Liver (tissue), 9 donors: ENCODE data around the gene BHLHE23. TPM values are rescaled to one million over a fixed set of nuclear protein-coding genes. Genes with fewer than 3 reads are reported as not detected.

Source experiments
- DNase-seq: peaks from one replicate; pipeline ENCODE4 v3.0.0-alpha.2; 2017; ENCODE audit warnings: low spot score
- H3K27ac ChIP-seq, 2 donors: one replicate each; pipeline ENCODE4 v1.7.0; 2013; ENCODE audit warnings: inconsistent platforms in 2 of 2, low read length in 2 of 2, control low read depth in 1 of 2, low read depth in 1 of 2, mild to moderate bottlenecking in 1 of 2
- H3K27me3 ChIP-seq, 4 donors: one replicate each; pipeline versions ENCODE4 v1.6.1 to v1.7.0; 2013; ENCODE audit warnings: low read length in 3 of 4, inconsistent platforms in 1 of 4, mild to moderate bottlenecking in 1 of 4, moderate library complexity in 1 of 4; ENCODE audit not compliant: control insufficient read depth in 4 of 4, insufficient read depth in 4 of 4
- H3K36me3 ChIP-seq, 4 donors: one replicate each; pipeline versions ENCODE4 v1.6.1 to v1.7.0; 2013; ENCODE audit warnings: low read length in 3 of 4, mild to moderate bottlenecking in 3 of 4, low read depth in 1 of 4, moderate library complexity in 1 of 4; ENCODE audit not compliant: control insufficient read depth in 4 of 4, insufficient read depth in 3 of 4
- H3K4me1 ChIP-seq, 4 donors: one replicate each; pipeline versions ENCODE4 v1.6.1 to v1.7.0; 2013; ENCODE audit warnings: low read length in 3 of 4, mild to moderate bottlenecking in 3 of 4, moderate library complexity in 1 of 4; ENCODE audit not compliant: control insufficient read depth in 4 of 4, insufficient read depth in 4 of 4
- H3K4me3 ChIP-seq, 3 donors: one replicate each; pipeline versions ENCODE4 v1.6.1 to v1.7.0; 2013; ENCODE audit warnings: low read length in 3 of 3, control low read depth in 1 of 3, low read depth in 1 of 3, mild to moderate bottlenecking in 1 of 3
- H3K9ac ChIP-seq, 2 donors: one replicate each; pipeline ENCODE4 v1.7.0; 2013; ENCODE audit warnings: low read length in 2 of 2, mild to moderate bottlenecking in 2 of 2, moderate library complexity in 2 of 2, control low read depth in 1 of 2, low read depth in 1 of 2
- H3K9me3 ChIP-seq, 4 donors: one replicate each; pipeline versions ENCODE4 v1.6.1 to v1.7.0; 2013; ENCODE audit warnings: low read length in 3 of 4; ENCODE audit not compliant: control insufficient read depth in 4 of 4
- EGR1 ChIP-seq, 2 donors: IDR thresholded peaks; 2 replicates each; pipeline ENCODE4 v1.6.1; 2016 to 2018; ENCODE audit warnings: antibody characterized with exemption in 2 of 2, low read depth in 2 of 2
- FOXA1 ChIP-seq: IDR thresholded peaks from 2 replicates; pipeline ENCODE4 v1.6.1; 2016; ENCODE audit warnings: antibody characterized with exemption
- GABPA ChIP-seq, 2 donors: IDR thresholded peaks in 1 of 2; conservative IDR thresholded peaks in 1 of 2; 2 replicates each; pipeline ENCODE4 v1.6.1; 2016; ENCODE audit warnings: antibody characterized with exemption in 2 of 2, mild to moderate bottlenecking in 1 of 2, moderate library complexity in 1 of 2
- HNF4A ChIP-seq, 2 donors: conservative IDR thresholded peaks; 2 replicates each; pipeline ENCODE4 v1.6.1; 2016; ENCODE audit warnings: antibody characterized with exemption in 2 of 2, mild to moderate bottlenecking in 2 of 2
- NR2F2 ChIP-seq: IDR thresholded peaks from 2 replicates; pipeline ENCODE4 v1.6.1; 2016; ENCODE audit warnings: antibody characterized with exemption
- RAD21 ChIP-seq, 2 donors: IDR thresholded peaks; 2 replicates each; pipeline ENCODE4 v1.6.1; 2016; ENCODE audit warnings: antibody characterized with exemption in 2 of 2, mild to moderate bottlenecking in 2 of 2
- RXRA ChIP-seq, 2 donors: IDR thresholded peaks; 2 replicates each; pipeline ENCODE4 v1.6.1; 2017 to 2018; ENCODE audit warnings: antibody characterized with exemption in 2 of 2, mild to moderate bottlenecking in 1 of 2
- SP1 ChIP-seq: IDR thresholded peaks from 2 replicates; pipeline ENCODE4 v1.6.1; 2018; ENCODE audit warnings: antibody characterized with exemption, mild to moderate bottlenecking
- TAF1 ChIP-seq: conservative IDR thresholded peaks from 2 replicates; pipeline ENCODE4 v1.6.1; 2016; ENCODE audit warnings: antibody characterized with exemption, mild to moderate bottlenecking
- YY1 ChIP-seq: IDR thresholded peaks from 2 replicates; pipeline ENCODE4 v1.6.1; 2016; ENCODE audit warnings: antibody characterized with exemption, mild to moderate bottlenecking
- ZBTB33 ChIP-seq: IDR thresholded peaks from 2 replicates; pipeline ENCODE4 v1.6.1; 2016; ENCODE audit warnings: antibody characterized with exemption
- WGBS: extraction: QIAGEN DNeasy Blood & Tissue Kit; methylation state at CpG from one replicate; pipeline ENCODE4 v1.1.7; 2013; 5-methylcytosine and 5-hydroxymethylcytosine counted together
- polyA plus RNA-seq, 2 donors: library from polyadenylated mRNA; stranded (reverse) in 1 of 2; unstranded in 1 of 2; fragments of 200-250 nt in 1 of 2; fragments of >200 nt in 1 of 2; fragmentation: Nextera tagmentation in 1 of 2; extraction: Ambion mirVana in 1 of 2; gene quantifications; one replicate each; pipeline versions ENCODE4 v1.2.1 to v1.2.3, GENCODE V29; 2013 to 2015
- total RNA-seq, 2 donors: library from RNA; depleted of rRNA; stranded (reverse); fragments of >200 nt; gene quantifications; one replicate each; pipeline ENCODE4 v1.2.3, GENCODE V29; 2014
- TF ChIP-seq, protein P1 (sequence below): IDR thresholded peaks from 2 replicates; pipeline ENCODE4 v1.6.1; 2016; ENCODE audit warnings: antibody characterized with exemption
- TF ChIP-seq, protein P2 (sequence below): IDR thresholded peaks from 2 replicates; pipeline ENCODE4 v1.6.1; 2016; ENCODE audit warnings: antibody characterized with exemption
- donor health status: healthy.
- donor health status: healthy.
- donor health status: healthy.
- donor health status: healthy.
- donor health status: healthy.

The BHLHE23 gene
- total and polyA plus RNA-seq, 4 donors: not detected

DNA sequence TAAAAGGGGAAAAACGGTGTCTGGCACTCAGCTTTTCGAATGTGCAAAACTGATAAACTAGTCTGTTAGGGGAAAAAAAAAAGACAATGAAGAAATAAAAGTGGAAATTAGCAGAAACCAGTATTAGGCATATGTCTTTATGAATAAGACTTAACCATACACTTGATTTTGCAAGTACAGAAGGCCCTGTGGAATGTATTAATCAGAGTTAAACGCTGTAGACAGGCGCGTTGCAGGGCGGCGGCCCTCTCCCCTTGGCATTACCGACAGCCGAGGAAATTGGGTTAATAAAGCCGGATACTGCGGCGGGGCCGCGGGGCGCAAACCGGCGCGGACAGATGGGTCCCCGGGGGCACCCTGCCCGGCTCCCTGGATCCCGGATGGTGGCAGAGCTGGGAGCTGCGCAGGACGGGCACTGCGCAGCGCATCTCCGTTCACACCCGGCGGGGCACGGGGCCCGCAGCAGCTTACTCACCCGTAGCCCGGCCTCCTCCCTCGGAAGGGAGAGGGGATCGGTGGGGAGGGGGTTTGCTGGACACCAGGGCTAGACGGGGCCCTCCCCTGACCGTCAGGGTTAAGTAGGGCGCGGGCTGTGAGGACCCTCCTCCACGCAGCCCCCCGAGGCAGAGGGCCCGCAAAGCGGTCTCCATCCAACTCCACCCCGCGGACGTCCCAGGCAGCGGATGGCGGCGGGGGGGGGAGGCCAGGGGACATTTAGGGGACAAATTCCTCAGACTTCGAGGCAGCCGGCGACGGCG is 2.0 kb downstream of the BHLHE23 start:
- H3K27ac ChIP-seq: no peak overlapping the region
- H3K4me1 ChIP-seq: peaks cover 5 to 26% (median 12%) of the 10 kb centered on the region in 4 donors
- DNase-seq: no peak
- TF ChIP-seq RAD21 (IDR thresholded peaks at IDR 0.05): no peak
- TF ChIP-seq SP1: no peak
- no peak for TF ChIP-seq EGR1 (IDR thresholded peaks at IDR 0.05; ENCODE audit: low read depth in 2 of 2)
- no peak overlapping the region for H3K4me3 ChIP-seq
- no peaks in the 10 kb centered on the region for H3K9me3 ChIP-seq
- no peak overlapping the region for H3K9ac ChIP-seq
- WGBS: 11% methylated on average over 53 of the region's 53 CpGs
- H3K27me3 ChIP-seq: peaks cover 5 to 28% (median 23%) of the 10 kb centered on the region in 4 donors
- no peaks in the 10 kb centered on the region for H3K36me3 ChIP-seq

GRCh38 chr20:63003546-63003945 is 3.2 kb downstream of the BHLHE23 start:
- peaks cover 0 to 14% (median 7%) of the 10 kb centered on the region in 4 donors for H3K4me1 ChIP-seq
- 13% methylated on average over 13 of the region's 13 CpGs for WGBS

GRCh38 chr20:63002511-63002910 is 4.3 kb downstream of the BHLHE23 start:
- Histone ChIP-seq H3K9me3 (no peaks in the 10 kb centered on the region), H3K4me1 (peaks cover 0 to 13% (median 7%) of the 10 kb centered on the region in 4 donors), H3K27ac (no peak overlapping the region), H3K4me3 (no peak overlapping the region), H3K9ac (no peak overlapping the region), H3K36me3 (no peaks in the 10 kb centered on the region), H3K27me3 (peaks cover 2 to 24% (median 21%) of the 10 kb centered on the region in 4 donors)
- TF ChIP-seq, protein P1, sequence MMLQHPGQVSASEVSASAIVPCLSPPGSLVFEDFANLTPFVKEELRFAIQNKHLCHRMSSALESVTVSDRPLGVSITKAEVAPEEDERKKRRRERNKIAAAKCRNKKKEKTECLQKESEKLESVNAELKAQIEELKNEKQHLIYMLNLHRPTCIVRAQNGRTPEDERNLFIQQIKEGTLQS: no peak
- TF ChIP-seq GABPA (IDR thresholded peaks at IDR 0.05 in 1 of 2, conservative IDR thresholded peaks at IDR 0.05 in 1 of 2): no peak
- no peak for TF ChIP-seq TAF1
- TF ChIP-seq YY1: no peak
- TF ChIP-seq, protein P2, sequence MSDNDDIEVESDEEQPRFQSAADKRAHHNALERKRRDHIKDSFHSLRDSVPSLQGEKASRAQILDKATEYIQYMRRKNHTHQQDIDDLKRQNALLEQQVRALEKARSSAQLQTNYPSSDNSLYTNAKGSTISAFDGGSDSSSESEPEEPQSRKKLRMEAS: no peak
- no peak for DNase-seq
- WGBS: 79% methylated on average over 11 of the region's 11 CpGs

More at GRCh38 chr20:63003546-63003945, 3.2 kb downstream of the BHLHE23 start:
- no peak for TF ChIP-seq RXRA (IDR thresholded peaks at IDR 0.05)
- TF ChIP-seq YY1: no peak
- TF ChIP-seq NR2F2: no peak
- TF ChIP-seq RAD21 (IDR thresholded peaks at IDR 0.05): no peak
- TF ChIP-seq HNF4A (conservative IDR thresholded peaks at IDR 0.05): no peak
- TF ChIP-seq, protein P2: no peak
- TF ChIP-seq GABPA (IDR thresholded peaks at IDR 0.05 in 1 of 2, conservative IDR thresholded peaks at IDR 0.05 in 1 of 2): no peak
- TF ChIP-seq FOXA1: no peak
- TF ChIP-seq ZBTB33: no peak
- TF ChIP-seq TAF1: no peak
- Histone ChIP-seq H3K4me3 (no peak overlapping the region), H3K27me3 (peaks cover 5 to 28% (median 22%) of the 10 kb centered on the region in 4 donors), H3K27ac (no peak overlapping the region), H3K9ac (no peak overlapping the region), H3K36me3 (no peaks in the 10 kb centered on the region), H3K9me3 (no peaks in the 10 kb centered on the region)
- no peak for DNase-seq
